ENCODE measurements around the gene LARGE1. TPM values are rescaled to one million over a fixed set of nuclear protein-coding genes. Genes with fewer than 3 reads are reported as not detected.

LARGE1 gene
- polyA plus RNA-seq, 3 donors from 2014 or later, result 0.04 to 0.29 TPM; not detected in 1

- Mint-ChIP-seq H3K9me3 (peaks cover 0 to 6% (median 0%) of the 10 kb centered on the region in 6 donors), H3K27me3 (ENCODE audit: low read depth in 3 of 3) (peaks cover 2 to 4% (median 2%) of the 10 kb centered on the region in 3 donors), H3K36me3 (peaks cover 0 to 4% (median 0%) of the 10 kb centered on the region in 3 donors), H3K4me1 (peaks cover 20 to 42% of the 10 kb centered on the region in 2 donors), H3K27ac (peak overlapping the region in 2 of 6 donors; percentile 7 to 38), H3K4me3 (no peak overlapping the region)
- DNase-seq, result peak in 2 of 3 donors; percentile 10 to 28
Observed at GRCh38 chr22:33555814-33556522, 364.3 kb downstream of the LARGE1 start.

- DNase-seq, result peak; percentile 29 to 52 (median 38)
Observed at GRCh38 chr22:33553493-33553892, 366.8 kb downstream of the LARGE1 start.

DNA sequence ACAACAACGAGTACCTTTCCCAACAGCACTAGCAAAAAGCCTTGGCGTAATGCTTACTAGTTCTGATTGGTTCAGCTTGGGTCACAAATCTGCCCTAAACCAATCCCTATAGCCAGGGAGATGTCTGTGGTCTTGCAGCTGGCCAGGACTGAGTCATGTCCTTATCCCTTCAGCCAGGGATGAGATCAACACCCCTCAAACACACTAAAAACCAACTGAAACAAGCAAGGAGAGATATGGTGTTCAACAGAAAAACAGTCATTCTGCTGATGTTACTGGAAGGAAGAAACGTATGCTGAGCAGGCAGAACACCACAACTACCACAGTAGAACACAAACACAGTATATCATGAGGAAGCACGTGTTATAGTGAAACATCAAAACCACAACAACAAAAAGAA lies 375.6 kb downstream of the LARGE1 start:
- DNase-seq, result no peak
- H3K9me3 Mint-ChIP-seq, result peaks cover 0 to 2% (median 0%) of the 10 kb centered on the region in 6 donors
- no peak overlapping the region for H3K4me3 Mint-ChIP-seq
- peaks cover 0 to 1% (median 0%) of the 10 kb centered on the region in 3 donors for H3K27me3 Mint-ChIP-seq (ENCODE audit: low read depth in 3 of 3)
- no peak overlapping the region for H3K27ac Mint-ChIP-seq
- H3K36me3 Mint-ChIP-seq, result peaks cover 0 to 3% (median 0%) of the 10 kb centered on the region in 3 donors
- peaks cover 0 to 8% of the 10 kb centered on the region in 2 donors for H3K4me1 Mint-ChIP-seq

More at GRCh38 chr22:33553493-33553892, 366.8 kb downstream of the LARGE1 start:
- H3K9me3 Mint-ChIP-seq, result peaks cover 0 to 3% (median 0%) of the 10 kb centered on the region in 6 donors
- peaks cover 0 to 4% (median 0%) of the 10 kb centered on the region in 3 donors for H3K36me3 Mint-ChIP-seq
- H3K27me3 Mint-ChIP-seq (ENCODE audit: low read depth in 3 of 3), result peaks cover 0 to 4% (median 2%) of the 10 kb centered on the region in 3 donors
- peak overlapping the region in 4 of 5 donors; percentile 24 to 33 (median 30) for H3K4me3 Mint-ChIP-seq
- H3K4me1 Mint-ChIP-seq, result peaks cover 20 to 42% of the 10 kb centered on the region in 2 donors
- no peak overlapping the region for H3K27ac Mint-ChIP-seq

- no peak for DNase-seq
- Mint-ChIP-seq H3K4me1 (peaks cover 0 to 8% of the 10 kb centered on the region in 2 donors), H3K36me3 (no peaks in the 10 kb centered on the region), H3K27me3 (ENCODE audit: low read depth in 3 of 3) (no peaks in the 10 kb centered on the region), H3K27ac (no peak overlapping the region), H3K4me3 (no peak overlapping the region), H3K9me3 (peaks cover 0 to 2% (median 0%) of the 10 kb centered on the region in 6 donors)
Observed at GRCh38 chr22:33542722-33543121, 377.6 kb downstream of the LARGE1 start.

GRCh38 chr22:33542153-33542552 lies 378.1 kb downstream of the LARGE1 start:
- H3K27me3 Mint-ChIP-seq (ENCODE audit: low read depth in 3 of 3), result no peaks in the 10 kb centered on the region
- peaks cover 0 to 8% of the 10 kb centered on the region in 2 donors for H3K4me1 Mint-ChIP-seq
- H3K36me3 Mint-ChIP-seq, result no peaks in the 10 kb centered on the region
- H3K4me3 Mint-ChIP-seq, result no peak overlapping the region
- peaks cover 0 to 2% (median 0%) of the 10 kb centered on the region in 6 donors for H3K9me3 Mint-ChIP-seq
- DNase-seq, result no peak
- no peak overlapping the region for H3K27ac Mint-ChIP-seq

DNA sequence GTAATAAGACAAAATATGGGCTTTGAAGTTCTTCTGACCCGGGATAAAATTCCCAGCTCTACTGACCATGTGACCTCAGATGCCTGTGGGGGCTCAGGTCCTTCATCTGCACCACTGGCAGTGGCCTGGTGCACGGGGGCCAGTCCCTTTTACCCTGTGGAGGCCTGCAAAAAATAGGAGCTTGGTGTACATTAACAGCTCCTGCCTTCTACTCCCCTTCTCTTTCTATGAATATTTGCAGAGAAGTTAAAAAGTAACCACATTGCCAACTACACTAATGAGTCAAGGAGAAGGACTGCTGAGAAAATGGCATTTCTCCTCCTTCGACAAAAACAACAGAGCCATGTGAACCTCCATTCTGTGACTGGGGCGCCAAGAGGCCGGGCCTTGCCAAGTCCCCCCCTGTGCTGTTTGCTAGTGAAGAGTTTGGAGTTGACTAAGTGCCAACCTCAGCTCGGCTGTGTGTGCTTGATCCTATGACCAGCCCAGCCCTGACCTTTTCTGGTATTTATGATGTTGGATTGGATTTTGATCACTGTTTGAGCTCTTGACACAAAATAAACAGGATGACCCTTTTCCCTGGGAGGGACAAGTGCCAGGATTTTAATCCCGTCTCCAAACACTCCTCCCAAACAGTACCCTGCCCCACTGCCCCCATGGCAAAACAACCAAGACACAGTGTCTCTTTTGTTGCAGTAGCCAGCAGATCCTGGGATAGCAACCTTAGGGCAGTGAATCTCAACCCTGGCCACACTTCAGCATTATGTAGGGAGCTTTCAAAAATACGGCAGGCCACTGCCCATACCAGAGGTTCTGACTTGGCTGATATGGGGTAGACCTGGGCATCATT lies 380.1 kb downstream of the LARGE1 start:
- H3K36me3 Mint-ChIP-seq, result no peaks in the 10 kb centered on the region
- no peak for DNase-seq
- H3K4me1 Mint-ChIP-seq, result peaks cover 0 to 7% of the 10 kb centered on the region in 2 donors
- no peak overlapping the region for H3K4me3 Mint-ChIP-seq
- peaks cover 0 to 2% (median 0%) of the 10 kb centered on the region in 6 donors for H3K9me3 Mint-ChIP-seq
- no peak overlapping the region for H3K27ac Mint-ChIP-seq
- H3K27me3 Mint-ChIP-seq (ENCODE audit: low read depth in 3 of 3), result no peaks in the 10 kb centered on the region

DNA sequence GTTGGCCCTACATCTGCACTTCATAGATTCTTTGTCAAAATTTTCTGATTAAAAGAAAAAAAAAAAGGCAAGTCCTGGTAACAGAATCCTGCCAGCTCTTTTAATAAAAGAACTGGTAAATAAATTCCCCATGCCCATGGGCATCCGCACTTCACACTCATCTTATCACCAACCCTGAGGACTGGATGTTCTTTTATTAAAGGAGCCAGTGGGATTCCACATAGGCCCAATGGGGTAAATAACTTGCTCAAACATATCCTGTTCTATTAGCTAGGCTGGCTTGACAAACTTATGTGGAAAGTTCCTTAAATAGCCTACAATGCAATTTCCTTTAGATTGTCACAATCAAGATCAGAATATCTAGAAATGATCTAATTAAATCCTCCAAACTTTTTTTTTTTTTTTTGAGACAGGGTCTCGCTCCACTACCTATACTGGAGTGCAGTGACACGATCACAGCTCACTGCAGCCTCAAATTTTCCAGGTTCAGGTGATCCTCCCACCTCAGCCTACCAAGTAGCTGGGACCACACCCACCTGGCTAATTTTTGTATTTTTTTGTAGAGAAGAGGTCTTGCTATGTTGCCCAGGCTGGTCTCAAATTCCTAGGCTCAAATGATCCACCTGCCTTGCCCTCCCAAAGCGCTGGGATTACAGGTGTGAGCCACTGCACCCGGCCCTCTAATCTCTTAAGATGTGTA lies 380.9 kb downstream of the LARGE1 start:
- H3K27me3 Mint-ChIP-seq (ENCODE audit: low read depth in 3 of 3), result no peaks in the 10 kb centered on the region
- no peak overlapping the region for H3K4me3 Mint-ChIP-seq
- H3K27ac Mint-ChIP-seq, result no peak overlapping the region
- H3K36me3 Mint-ChIP-seq, result no peaks in the 10 kb centered on the region
- DNase-seq, result no peak
- peaks cover 0 to 2% (median 0%) of the 10 kb centered on the region in 6 donors for H3K9me3 Mint-ChIP-seq
- no peaks in the 10 kb centered on the region for H3K4me1 Mint-ChIP-seq

DNA sequence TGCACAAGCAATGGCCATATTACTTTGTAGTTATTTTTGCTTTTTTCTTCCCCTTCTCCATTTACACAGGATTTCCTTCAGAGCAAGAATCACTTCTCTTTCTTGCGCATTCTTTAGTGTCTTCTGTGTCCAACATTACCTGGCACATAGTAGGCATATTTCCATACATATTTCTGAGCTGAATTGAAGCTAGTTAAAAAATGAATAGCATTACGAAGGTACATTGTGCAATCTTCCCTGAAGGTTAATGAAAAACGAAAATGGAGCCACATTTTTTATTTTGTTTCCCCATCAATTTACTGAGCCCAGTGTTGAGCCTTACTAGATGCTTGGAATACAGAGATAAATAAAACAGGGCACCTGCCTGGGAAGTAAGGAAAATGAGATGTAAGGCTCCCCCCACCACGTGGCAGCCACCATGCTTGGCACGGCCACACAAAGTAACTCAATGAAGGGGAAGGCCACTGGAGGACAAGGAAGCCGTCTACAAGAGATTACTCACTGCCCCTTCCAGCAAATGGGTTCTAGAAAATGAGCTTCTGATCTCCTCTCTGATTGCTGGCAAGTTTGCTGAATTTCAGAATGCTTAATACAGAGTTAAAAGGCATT lies 381.9 kb downstream of the LARGE1 start:
- no peaks in the 10 kb centered on the region for H3K4me1 Mint-ChIP-seq
- H3K27me3 Mint-ChIP-seq (ENCODE audit: low read depth in 3 of 3), result peaks cover 0 to 2% (median 1%) of the 10 kb centered on the region in 3 donors
- H3K9me3 Mint-ChIP-seq, result peaks cover 0 to 2% (median 0%) of the 10 kb centered on the region in 6 donors
- H3K27ac Mint-ChIP-seq, result no peak overlapping the region
- no peak for DNase-seq
- no peaks in the 10 kb centered on the region for H3K36me3 Mint-ChIP-seq
- H3K4me3 Mint-ChIP-seq, result no peak overlapping the region

DNA sequence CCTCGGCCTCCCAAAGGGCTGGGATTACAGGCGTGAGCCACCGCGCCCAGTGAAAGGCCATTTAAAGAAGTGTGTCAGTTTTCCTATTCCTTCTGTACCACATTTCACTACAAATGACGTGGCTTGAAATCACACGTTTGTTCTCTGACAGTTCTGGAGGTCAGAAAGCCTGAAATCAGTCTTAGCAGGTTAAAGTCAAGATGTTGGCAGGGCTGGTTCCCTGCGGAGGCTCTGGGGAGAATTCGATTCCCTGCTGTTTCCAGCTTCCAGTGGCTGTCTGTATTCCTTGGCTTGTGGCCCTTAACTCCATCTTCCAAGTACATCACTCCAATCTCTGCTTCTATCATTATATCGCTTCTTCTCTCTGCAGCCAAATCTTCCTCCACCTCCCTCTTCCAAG lies 383.2 kb downstream of the LARGE1 start:
- Mint-ChIP-seq H3K4me3 (no peak overlapping the region), H3K4me1 (no peaks in the 10 kb centered on the region), H3K9me3 (no peaks in the 10 kb centered on the region), H3K36me3 (no peaks in the 10 kb centered on the region), H3K27me3 (ENCODE audit: low read depth in 3 of 3) (peaks cover 0 to 2% (median 1%) of the 10 kb centered on the region in 3 donors), H3K27ac (no peak overlapping the region)
- no peak for DNase-seq

- no peak for DNase-seq
- Mint-ChIP-seq H3K36me3 (no peaks in the 10 kb centered on the region), H3K27me3 (ENCODE audit: low read depth in 3 of 3) (peaks cover 0 to 2% (median 1%) of the 10 kb centered on the region in 3 donors), H3K4me1 (no peaks in the 10 kb centered on the region), H3K4me3 (no peak overlapping the region), H3K9me3 (no peaks in the 10 kb centered on the region), H3K27ac (no peak overlapping the region)
Observed at GRCh38 chr22:33535937-33536875, 384.1 kb downstream of the LARGE1 start.

- Mint-ChIP-seq H3K36me3 (no peaks in the 10 kb centered on the region), H3K27ac (no peak overlapping the region), H3K4me3 (no peak overlapping the region), H3K4me1 (peaks cover under 1 to 4% of the 10 kb centered on the region in 2 donors), H3K27me3 (ENCODE audit: low read depth in 3 of 3) (peaks cover 0 to 4% (median 1%) of the 10 kb centered on the region in 3 donors), H3K9me3 (no peaks in the 10 kb centered on the region)
- DNase-seq, result no peak
Observed at GRCh38 chr22:33529424-33530113, 390.7 kb downstream of the LARGE1 start.

- no peaks in the 10 kb centered on the region for H3K9me3 Mint-ChIP-seq
- no peak for DNase-seq
- H3K27ac Mint-ChIP-seq, result no peak overlapping the region
- peaks cover 0 to 2% (median under 1%) of the 10 kb centered on the region in 3 donors for H3K27me3 Mint-ChIP-seq (ENCODE audit: low read depth in 3 of 3)
- no peaks in the 10 kb centered on the region for H3K36me3 Mint-ChIP-seq
- peaks cover 12 to 18% of the 10 kb centered on the region in 2 donors for H3K4me1 Mint-ChIP-seq
- no peak overlapping the region for H3K4me3 Mint-ChIP-seq
Observed at GRCh38 chr22:33528183-33528582, 392.1 kb downstream of the LARGE1 start.

Measured in immature natural killer cell (primary cell).